Measurements from ENCODE around the gene EXT2.

The EXT2 gene

DNA sequence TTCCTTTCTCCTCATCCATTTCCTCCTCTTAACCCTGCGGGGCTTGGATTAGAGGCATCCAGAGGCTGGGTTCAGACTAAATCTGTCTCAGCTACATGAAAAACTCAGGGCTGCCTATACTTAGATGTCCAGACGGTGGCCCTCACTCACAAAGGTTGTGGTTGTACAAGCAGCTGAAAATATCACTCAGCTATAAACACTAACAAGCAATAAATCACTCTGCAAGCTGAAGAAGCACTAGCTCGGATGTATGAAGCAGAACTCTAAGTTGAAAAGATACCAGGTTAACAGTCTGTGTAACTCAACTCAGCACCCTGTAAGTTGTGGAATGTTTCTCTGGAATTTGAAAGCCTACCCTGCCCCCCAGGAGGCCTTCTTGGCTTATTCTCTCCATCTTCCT is 82.9 kb downstream of the EXT2 start:
- DNase-seq (ENCODE audit: low read depth in 2 of 2): peak; percentile 33 to 46

DNA sequence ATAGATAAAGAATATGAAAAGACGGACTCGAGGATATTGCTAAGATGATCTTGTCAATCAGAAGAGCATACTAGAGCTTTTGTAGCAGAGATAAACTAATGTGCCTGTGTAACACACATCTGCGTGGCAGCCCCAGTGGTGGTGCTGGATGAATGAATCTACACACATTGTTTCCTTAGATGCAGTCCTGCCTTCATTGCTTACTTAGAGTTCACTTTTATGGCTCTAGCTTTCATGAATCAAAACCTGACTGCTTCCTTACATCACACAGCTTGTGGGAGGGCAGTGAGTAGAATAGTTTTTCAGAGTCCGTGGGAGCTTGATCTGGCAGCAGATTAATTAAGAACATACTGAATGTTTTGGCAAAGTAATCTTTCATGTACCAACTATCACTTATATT is 83.7 kb downstream of the EXT2 start:
- TF ChIP-seq, protein P1, sequence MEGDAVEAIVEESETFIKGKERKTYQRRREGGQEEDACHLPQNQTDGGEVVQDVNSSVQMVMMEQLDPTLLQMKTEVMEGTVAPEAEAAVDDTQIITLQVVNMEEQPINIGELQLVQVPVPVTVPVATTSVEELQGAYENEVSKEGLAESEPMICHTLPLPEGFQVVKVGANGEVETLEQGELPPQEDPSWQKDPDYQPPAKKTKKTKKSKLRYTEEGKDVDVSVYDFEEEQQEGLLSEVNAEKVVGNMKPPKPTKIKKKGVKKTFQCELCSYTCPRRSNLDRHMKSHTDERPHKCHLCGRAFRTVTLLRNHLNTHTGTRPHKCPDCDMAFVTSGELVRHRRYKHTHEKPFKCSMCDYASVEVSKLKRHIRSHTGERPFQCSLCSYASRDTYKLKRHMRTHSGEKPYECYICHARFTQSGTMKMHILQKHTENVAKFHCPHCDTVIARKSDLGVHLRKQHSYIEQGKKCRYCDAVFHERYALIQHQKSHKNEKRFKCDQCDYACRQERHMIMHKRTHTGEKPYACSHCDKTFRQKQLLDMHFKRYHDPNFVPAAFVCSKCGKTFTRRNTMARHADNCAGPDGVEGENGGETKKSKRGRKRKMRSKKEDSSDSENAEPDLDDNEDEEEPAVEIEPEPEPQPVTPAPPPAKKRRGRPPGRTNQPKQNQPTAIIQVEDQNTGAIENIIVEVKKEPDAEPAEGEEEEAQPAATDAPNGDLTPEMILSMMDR (IDR thresholded peaks at IDR 0.05; ENCODE audit: low read depth, low read length): no peak
- no peak overlapping the region for H3K4me3 ChIP-seq (replicated peaks in 1 of 2; ENCODE audit: low read depth in 2 of 2, low read length in 2 of 2)
- DNase-seq (ENCODE audit: low read depth in 2 of 2): no peak

More for the DNA sequence above, 82.9 kb downstream of the EXT2 start:
- TF ChIP-seq, protein P1 (IDR thresholded peaks at IDR 0.05; ENCODE audit: low read depth, low read length): peak; percentile 14
- H3K4me3 ChIP-seq (replicated peaks in 1 of 2; ENCODE audit: low read depth in 2 of 2, low read length in 2 of 2): no peak overlapping the region

DNA sequence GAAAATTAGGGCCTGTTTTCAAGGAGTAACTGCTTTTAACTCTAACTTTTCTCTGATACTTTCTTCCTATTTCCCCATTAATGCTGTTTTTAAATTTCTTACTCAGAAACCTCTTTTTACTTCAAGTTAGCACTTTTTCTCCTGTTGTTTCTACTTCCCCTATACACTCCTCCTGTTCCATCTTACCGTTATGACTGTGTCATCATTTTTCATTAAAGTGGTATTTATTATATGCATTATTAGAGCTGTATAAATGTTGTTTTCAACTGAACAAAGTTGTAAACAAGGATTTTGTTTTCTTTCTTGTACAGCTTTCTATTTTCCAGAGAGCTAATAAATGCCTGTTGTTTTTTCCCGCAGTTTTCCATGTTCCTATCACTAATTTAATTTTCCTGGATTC is 84.6 kb downstream of the EXT2 start:
- TF ChIP-seq, protein P1 (IDR thresholded peaks at IDR 0.05; ENCODE audit: low read depth, low read length): no peak
- no peak for DNase-seq (ENCODE audit: low read depth in 2 of 2)
- H3K4me3 ChIP-seq (replicated peaks in 1 of 2; ENCODE audit: low read depth in 2 of 2, low read length in 2 of 2): no peak overlapping the region

DNA sequence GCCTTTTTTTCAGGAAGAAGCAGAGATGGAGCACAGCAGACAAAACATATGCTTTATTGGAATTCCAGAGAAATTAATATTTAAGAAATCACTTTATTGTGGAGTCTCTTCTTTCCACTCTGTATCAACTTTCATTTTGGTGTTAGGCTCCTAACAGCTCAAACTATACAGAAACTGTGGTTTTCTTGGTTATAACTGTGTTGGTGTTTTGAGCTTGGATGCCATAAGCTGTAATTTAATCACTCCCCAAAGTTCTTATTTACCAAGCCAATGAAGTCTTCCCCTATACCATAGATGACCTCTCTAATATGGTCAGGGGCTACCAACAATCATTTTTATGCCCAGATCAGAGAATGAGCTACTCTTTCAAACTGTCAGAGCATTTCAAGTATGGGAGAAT is 90.0 kb downstream of the EXT2 start:
- TF ChIP-seq, protein P1 (IDR thresholded peaks at IDR 0.05; ENCODE audit: low read depth, low read length): no peak
- no peak overlapping the region for H3K4me3 ChIP-seq (replicated peaks in 1 of 2; ENCODE audit: low read depth in 2 of 2, low read length in 2 of 2)
- DNase-seq (ENCODE audit: low read depth in 2 of 2): no peak

DNA sequence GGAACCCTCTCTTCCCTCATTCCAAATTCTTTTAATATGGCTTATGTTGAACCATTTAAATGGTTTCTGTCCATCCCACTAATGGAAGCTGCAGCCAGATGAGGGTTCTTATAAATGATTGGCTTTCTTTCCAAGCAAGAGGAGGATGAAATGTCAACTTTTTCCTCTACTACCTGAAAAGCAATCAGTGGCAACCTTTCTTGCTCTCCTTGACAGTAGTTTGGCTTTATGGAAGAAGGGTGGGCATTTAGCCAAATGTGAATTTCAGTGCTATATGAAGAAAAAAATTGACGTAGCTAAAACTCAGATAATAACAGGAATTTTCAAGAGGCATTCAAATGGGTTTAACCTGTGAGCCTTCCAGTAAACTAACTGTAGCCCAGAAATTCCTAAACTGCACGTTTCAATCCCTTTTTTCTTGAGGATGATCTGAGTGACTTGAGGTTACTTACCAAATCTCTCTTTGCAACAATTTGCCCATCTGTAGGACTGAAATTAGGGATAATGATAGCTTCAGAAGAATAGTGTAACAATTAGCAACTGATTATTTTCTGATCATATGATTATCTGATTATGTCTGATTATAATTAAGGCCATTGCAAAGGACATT is 90.9 kb downstream of the EXT2 start:
- TF ChIP-seq, protein P1 (IDR thresholded peaks at IDR 0.05; ENCODE audit: low read depth, low read length): no peak
- no peak overlapping the region for H3K4me3 ChIP-seq (replicated peaks in 1 of 2; ENCODE audit: low read depth in 2 of 2, low read length in 2 of 2)
- DNase-seq (ENCODE audit: low read depth in 2 of 2): no peak

DNA sequence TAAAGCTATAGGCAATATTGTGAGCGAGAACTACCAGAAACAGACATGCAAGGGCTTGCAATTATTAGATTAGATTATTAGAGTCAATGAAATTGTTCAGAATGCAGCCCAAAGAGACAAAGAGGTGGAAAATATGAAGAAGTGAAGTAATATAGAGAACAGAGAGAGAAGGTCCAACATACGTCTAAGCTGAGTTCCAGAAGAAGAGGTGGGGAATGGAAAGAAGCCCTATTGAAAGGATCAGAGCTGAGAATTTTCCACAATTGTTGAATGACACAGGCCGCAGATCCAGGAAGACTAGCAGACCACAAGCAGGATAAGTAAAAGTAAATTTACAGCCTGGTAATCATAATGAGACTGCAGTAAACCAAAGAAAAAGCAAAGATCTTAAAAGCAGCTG is 93.2 kb downstream of the EXT2 start:
- DNase-seq (ENCODE audit: low read depth in 2 of 2): peak in 1 of 2 donors; percentile 18
- TF ChIP-seq, protein P1 (IDR thresholded peaks at IDR 0.05; ENCODE audit: low read depth, low read length): no peak
- no peak overlapping the region for H3K4me3 ChIP-seq (replicated peaks in 1 of 2; ENCODE audit: low read depth in 2 of 2, low read length in 2 of 2)

All from cardiac fibroblast (primary cell).